GM23248 (cell line): ENCODE results near the gene LRMDA. TPM values are rescaled to one million over a fixed set of nuclear protein-coding genes. Genes with fewer than 3 reads are reported as not detected.

Source experiments
- DNase-seq: peaks from one replicate; pipeline ENCODE4 v3.0.0-alpha.2; 2015
- H2AFZ ChIP-seq: fragments of 200-600 bp; sonication (generic); 2 replicates; pipeline ENCODE4 v1.6.1; 2016; ENCODE audit warnings: antibody characterized with exemption
- H3F3A ChIP-seq: fragments of 200-600 bp; sonication (generic); 2 replicates; pipeline ENCODE4 v1.6.1; 2016; ENCODE audit warnings: mild to moderate bottlenecking, antibody characterized with exemption, mixed run types; ENCODE audit not compliant: insufficient read depth
- H3K27ac ChIP-seq: fragments of 200-600 bp; sonication (generic); 2 replicates; pipeline ENCODE4 v1.5.1; 2016; ENCODE audit warnings: mild to moderate bottlenecking
- H3K27me3 ChIP-seq: fragments of 200-600 bp; sonication (generic); replicated peaks from 2 replicates; pipeline ENCODE4 v1.6.1; 2016; ENCODE audit warnings: mild to moderate bottlenecking; ENCODE audit not compliant: insufficient read depth
- H3K36me3 ChIP-seq: fragments of 200-600 bp; sonication (generic); 2 replicates; pipeline ENCODE4 v1.6.1; 2016; ENCODE audit warnings: low read depth, mild to moderate bottlenecking
- H3K4me1 ChIP-seq: fragments of 200-600 bp; sonication (generic); 2 replicates; pipeline ENCODE4 v1.6.1; 2016; ENCODE audit warnings: mild to moderate bottlenecking; ENCODE audit not compliant: insufficient read depth
- H3K4me2 ChIP-seq: fragments of 200-600 bp; sonication (generic); one replicate; pipeline ENCODE4 v1.6.1; 2016; ENCODE audit warnings: mild to moderate bottlenecking; ENCODE audit not compliant: unreplicated experiment
- H3K4me3 ChIP-seq: fragments of 200-600 bp; sonication (generic); 2 replicates; pipeline ENCODE4 v1.5.1; 2016; ENCODE audit warnings: mild to moderate bottlenecking
- H3K79me2 ChIP-seq: fragments of 200-600 bp; sonication (generic); 2 replicates; pipeline ENCODE4 v1.6.1; 2016; ENCODE audit warnings: mild to moderate bottlenecking; ENCODE audit not compliant: insufficient read depth
- H3K9ac ChIP-seq: fragments of 200-600 bp; sonication (generic); 2 replicates; pipeline ENCODE4 v1.6.1; 2016; ENCODE audit warnings: mild to moderate bottlenecking
- H3K9me2 ChIP-seq: fragments of 200-600 bp; sonication (generic); 2 replicates; pipeline ENCODE4 v1.6.1; 2016; ENCODE audit warnings: mixed run types, mild to moderate bottlenecking, moderate library complexity; ENCODE audit not compliant: insufficient read depth
- H3K9me3 ChIP-seq: fragments of 200-600 bp; sonication (generic); one replicate; pipeline ENCODE4 v1.6.1; 2017; ENCODE audit warnings: low read depth
- H4K20me1 ChIP-seq: fragments of 200-600 bp; sonication (generic); 2 replicates; pipeline ENCODE4 v1.6.0; 2016; ENCODE audit not compliant: insufficient read depth
- EZH2 ChIP-seq: fragments of 200-600 bp; sonication (generic); IDR thresholded peaks from 2 replicates; pipeline ENCODE4 v1.6.1; 2018; ENCODE audit warnings: antibody characterized with exemption, mild to moderate bottlenecking; ENCODE audit not compliant: insufficient read depth, poor library complexity, severe bottlenecking
- EZH2phosphoT487 ChIP-seq: fragments of 200-600 bp; sonication (generic); IDR thresholded peaks from 2 replicates; pipeline ENCODE4 v1.6.1; 2018; ENCODE audit warnings: antibody characterized with exemption, moderate library complexity, mild to moderate bottlenecking, low read depth; ENCODE audit not compliant: insufficient read depth
- WGBS, 2 experiments: methylation state at CpG; one replicate each; pipeline ENCODE4 v1.1.6; 2015 to 2017; ENCODE audit warnings: low lambda C conversion rate in 2 of 2, low coverage in 1 of 2; ENCODE audit errors: missing lambda C conversion rate in 2 of 2; 5-methylcytosine and 5-hydroxymethylcytosine counted together
- in situ Hi-C: fragments of 300-500 bp; cut with MboI; formaldehyde crosslinking; loops from 2 replicates; pipeline ENCODE4 v1.15.0; 2020
- polyA plus RNA-seq: library from polyadenylated mRNA; unstranded; fragments of >200 nt; fragmentation: Nextera tagmentation; extraction: Ambion mirVana; gene quantifications from 2 replicates; pipeline ENCODE4 v1.2.1, GENCODE V29; 2016
- total RNA-seq: library from RNA; depleted of rRNA; stranded (reverse); fragments of >200 nt; shearing (Covaris generic); gene quantifications from 2 replicates; pipeline ENCODE4 v1.2.3, GENCODE V29; 2014

Gene LRMDA
- total and polyA plus RNA-seq, 2 experiments from 2014 or later = 2.6 TPM; not detected in 1

- TF ChIP-seq EZH2 = no peak
- TF ChIP-seq EZH2phosphoT487 = no peak
- in situ Hi-C loops = no loop called here
Measured at GRCh38 chr10:75817198-75817597, 385.8 kb downstream of the LRMDA start.

GRCh38 chr10:75818552-75818951 is 387.1 kb downstream of the LRMDA start:
- Histone ChIP-seq H3K4me3 (no peak overlapping the region), H3F3A (no peaks in the 10 kb centered on the region), H4K20me1 (no peaks in the 10 kb centered on the region), H3K36me3 (no peaks in the 10 kb centered on the region), H3K4me2 (no peak overlapping the region), H3K79me2 (no peaks in the 10 kb centered on the region), H3K9me3 (no peaks in the 10 kb centered on the region), H3K9ac (no peak overlapping the region), H3K27ac (no peak overlapping the region), H3K27me3 (peaks cover 30% of the 10 kb centered on the region), H3K9me2 (no peaks in the 10 kb centered on the region), H2AFZ (no peak overlapping the region), H3K4me1 (no peaks in the 10 kb centered on the region)
- 54 to 57% methylated on average over 4 of the region's 4 CpGs for WGBS, 2 experiments
- DNase-seq = no peak
- TF ChIP-seq EZH2 (no peak), EZH2phosphoT487 (no peak)
- in situ Hi-C loops = no loop called here

More at GRCh38 chr10:75817198-75817597, 385.8 kb downstream of the LRMDA start:
- H4K20me1 ChIP-seq = no peaks in the 10 kb centered on the region
- H3K4me2 ChIP-seq = no peak overlapping the region
- H3K9me3 ChIP-seq = no peaks in the 10 kb centered on the region
- H3K36me3 ChIP-seq = no peaks in the 10 kb centered on the region
- DNase-seq = no peak
- no peaks in the 10 kb centered on the region for H3K9me2 ChIP-seq
- no peaks in the 10 kb centered on the region for H3K79me2 ChIP-seq
- no peak overlapping the region for H3K9ac ChIP-seq
- H3K4me1 ChIP-seq = no peaks in the 10 kb centered on the region
- WGBS, 2 experiments = 54 to 59% methylated on average over 2 of the region's 2 CpGs
- H3K27me3 ChIP-seq = peaks cover 33% of the 10 kb centered on the region
- H2AFZ ChIP-seq = no peak overlapping the region
- no peak overlapping the region for H3K27ac ChIP-seq
- H3K4me3 ChIP-seq = no peak overlapping the region
- H3F3A ChIP-seq = no peaks in the 10 kb centered on the region

GRCh38 chr10:75825235-75825634 is 393.8 kb downstream of the LRMDA start:
- no peaks in the 10 kb centered on the region for H3K4me1 ChIP-seq
- in situ Hi-C loops = no loop called here
- H2AFZ ChIP-seq = no peak overlapping the region
- TF ChIP-seq EZH2 = no peak
- TF ChIP-seq EZH2phosphoT487 = no peak
- no peaks in the 10 kb centered on the region for H3K36me3 ChIP-seq
- no peaks in the 10 kb centered on the region for H3F3A ChIP-seq
- H3K27me3 ChIP-seq = no peaks in the 10 kb centered on the region
- no peak overlapping the region for H3K27ac ChIP-seq
- no peak for DNase-seq
- no peaks in the 10 kb centered on the region for H3K9me3 ChIP-seq
- H3K79me2 ChIP-seq = no peaks in the 10 kb centered on the region
- H3K9ac ChIP-seq = no peak overlapping the region
- H4K20me1 ChIP-seq = no peaks in the 10 kb centered on the region
- H3K9me2 ChIP-seq = no peaks in the 10 kb centered on the region
- no peak overlapping the region for H3K4me2 ChIP-seq
- H3K4me3 ChIP-seq = no peak overlapping the region
- 72 to 73% methylated on average over 5 of the region's 5 CpGs for WGBS, 2 experiments

- DNase-seq = no peak
- in situ Hi-C loops = no loop called here
- no peaks in the 10 kb centered on the region for H3K9me2 ChIP-seq
- H3K79me2 ChIP-seq = no peaks in the 10 kb centered on the region
- H3K4me1 ChIP-seq = no peaks in the 10 kb centered on the region
- H3K36me3 ChIP-seq = no peaks in the 10 kb centered on the region
- H2AFZ ChIP-seq = no peak overlapping the region
- H3K9me3 ChIP-seq = no peaks in the 10 kb centered on the region
- no peak overlapping the region for H3K27ac ChIP-seq
- no peak overlapping the region for H3K9ac ChIP-seq
- no peak for TF ChIP-seq EZH2phosphoT487
- no peak for TF ChIP-seq EZH2
- no peaks in the 10 kb centered on the region for H4K20me1 ChIP-seq
- H3K4me2 ChIP-seq = no peak overlapping the region
- no peaks in the 10 kb centered on the region for H3K27me3 ChIP-seq
- no peak overlapping the region for H3K4me3 ChIP-seq
- 80 to 84% methylated on average over 5 of the region's 5 CpGs for WGBS, 2 experiments
- H3F3A ChIP-seq = no peaks in the 10 kb centered on the region
Measured at GRCh38 chr10:75825661-75826060, 394.2 kb downstream of the LRMDA start.

- Histone ChIP-seq H3F3A (no peaks in the 10 kb centered on the region), H3K27ac (no peak overlapping the region), H3K36me3 (no peaks in the 10 kb centered on the region), H2AFZ (no peak overlapping the region), H3K4me3 (no peak overlapping the region), H3K27me3 (no peaks in the 10 kb centered on the region), H3K9me2 (no peaks in the 10 kb centered on the region), H3K4me2 (no peak overlapping the region), H4K20me1 (no peaks in the 10 kb centered on the region), H3K4me1 (no peaks in the 10 kb centered on the region), H3K9ac (no peak overlapping the region), H3K9me3 (no peaks in the 10 kb centered on the region), H3K79me2 (no peaks in the 10 kb centered on the region)
- no peak for DNase-seq
- TF ChIP-seq EZH2 = no peak
- TF ChIP-seq EZH2phosphoT487 = no peak
- in situ Hi-C loops = no loop called here
- 79 to 83% methylated on average over 5 of the region's 5 CpGs for WGBS, 2 experiments
Measured at GRCh38 chr10:75826846-75827245, 395.4 kb downstream of the LRMDA start.
